CD4-positive, alpha-beta T cell treated with Interleukin-4 for 1 hour (primary cell): ENCODE measurements around the gene INSC.
"Not testable (repeated sequence)": the region's sequence is repeated elsewhere in the genome, so short reads cannot be mapped to it uniquely, and the experiment has no call there.

Source experiments
- DNase-seq, 2 donors: peaks; one replicate each; pipeline ENCODE4 v3.0.0-alpha.2; 2020 to 2022

Gene INSC

DNA sequence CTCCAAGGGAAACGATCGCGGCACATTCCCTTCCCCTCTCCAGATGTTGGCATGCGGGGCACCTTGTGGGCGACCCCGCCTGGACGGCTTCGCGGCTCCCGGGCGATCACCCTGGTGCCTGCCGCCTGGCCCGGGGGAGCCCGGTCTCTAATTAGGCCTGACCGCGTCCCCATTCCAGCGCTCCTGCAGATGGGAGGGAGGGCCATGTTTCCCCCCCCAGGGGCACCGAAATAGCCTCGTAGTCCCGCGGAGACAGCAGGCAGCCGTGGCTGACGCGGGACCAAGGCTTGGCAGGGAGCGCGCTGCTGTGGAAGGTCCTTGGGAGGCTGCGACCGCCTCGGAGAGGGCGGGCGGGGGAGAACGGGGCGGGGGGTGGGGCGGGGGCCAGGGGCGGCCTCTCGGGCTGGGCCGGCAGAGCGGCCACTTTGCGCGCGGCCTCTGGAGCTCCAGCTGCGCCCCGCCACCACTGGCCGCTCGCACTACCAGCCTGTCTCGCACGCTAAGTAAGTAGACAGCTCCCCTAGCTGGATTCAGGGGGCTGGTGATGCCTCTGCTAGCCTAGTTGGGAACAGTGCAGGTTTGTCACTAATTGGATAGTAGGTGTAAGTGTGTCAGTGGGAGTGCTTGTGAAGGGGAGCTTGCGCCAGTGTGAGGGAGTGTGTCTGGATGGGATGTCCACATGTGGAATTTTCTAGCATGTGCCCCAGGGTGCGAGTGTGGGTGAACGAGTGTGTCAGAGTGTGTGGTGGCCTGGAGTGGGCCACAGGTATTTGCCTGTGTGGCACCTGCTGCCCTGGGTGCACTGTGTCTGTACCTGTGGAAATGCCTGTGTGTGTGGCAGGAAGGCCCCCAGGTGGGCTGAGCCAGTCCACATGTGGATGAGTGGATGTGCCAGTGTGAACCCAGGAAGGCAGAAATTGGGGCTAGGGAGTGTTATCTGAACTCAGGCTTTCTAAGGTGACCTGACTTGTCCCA is at the start of gene INSC:
Gene INSC (plus strand): TSS at position 423 of the 975 bp plus-strand sequence. CDS start 34,252 bp downstream, outside the sequence.
- no peak for DNase-seq

DNA sequence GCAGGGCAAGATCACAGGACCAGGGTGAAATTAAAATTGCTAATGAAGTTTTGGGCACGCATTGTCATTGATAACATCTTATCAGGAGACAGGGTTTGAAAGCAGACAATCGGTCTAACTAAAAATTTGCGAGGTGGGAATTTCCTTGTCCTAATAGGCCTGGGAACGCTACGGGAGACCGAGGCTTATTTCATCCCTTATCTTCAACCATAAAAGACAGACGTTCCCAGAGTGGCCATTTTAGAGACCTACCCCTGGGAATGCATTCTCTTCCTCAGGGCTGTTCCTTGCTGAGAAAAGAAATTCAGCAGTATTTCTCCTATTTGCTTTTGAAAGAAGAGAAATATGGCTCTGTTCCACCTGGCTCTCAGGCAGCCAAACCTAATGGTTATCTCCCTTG is 45.0 kb upstream of the INSC start:
- DNase-seq: not testable (repeated sequence)

GRCh38 chr11:15071556-15072255 is 43.0 kb upstream of the INSC start:
- no peak for DNase-seq

DNA sequence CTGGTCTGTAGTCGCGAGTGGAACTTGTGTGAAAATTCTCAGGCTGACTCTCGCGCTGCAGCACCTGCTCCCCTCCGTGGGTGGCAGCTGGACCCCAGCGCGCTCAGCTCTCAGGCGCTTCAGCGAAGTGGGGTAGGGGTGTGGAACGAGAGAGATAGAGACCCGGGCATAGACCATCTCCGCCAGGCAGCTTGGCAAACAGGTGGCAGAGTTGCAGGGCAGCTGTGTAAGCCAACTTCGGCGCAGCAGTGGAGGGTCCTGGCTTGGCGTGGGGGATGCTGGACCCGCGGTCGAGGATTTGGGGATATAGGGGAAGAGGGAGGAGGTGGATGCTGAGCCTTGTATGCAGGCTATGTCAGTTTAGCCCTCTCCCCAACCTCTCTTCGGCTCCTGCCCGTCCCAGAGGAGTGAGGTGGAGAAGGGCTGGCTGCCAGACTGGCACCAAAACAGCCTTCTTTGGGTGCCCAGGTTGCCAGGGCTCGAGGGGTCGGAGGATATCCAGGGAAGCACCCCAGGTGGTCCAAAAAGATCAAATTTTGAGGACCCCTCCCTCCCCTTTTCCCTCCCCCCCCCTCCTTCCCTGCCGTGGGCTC is 42.1 kb upstream of the INSC start:
- no peak for DNase-seq

DNA sequence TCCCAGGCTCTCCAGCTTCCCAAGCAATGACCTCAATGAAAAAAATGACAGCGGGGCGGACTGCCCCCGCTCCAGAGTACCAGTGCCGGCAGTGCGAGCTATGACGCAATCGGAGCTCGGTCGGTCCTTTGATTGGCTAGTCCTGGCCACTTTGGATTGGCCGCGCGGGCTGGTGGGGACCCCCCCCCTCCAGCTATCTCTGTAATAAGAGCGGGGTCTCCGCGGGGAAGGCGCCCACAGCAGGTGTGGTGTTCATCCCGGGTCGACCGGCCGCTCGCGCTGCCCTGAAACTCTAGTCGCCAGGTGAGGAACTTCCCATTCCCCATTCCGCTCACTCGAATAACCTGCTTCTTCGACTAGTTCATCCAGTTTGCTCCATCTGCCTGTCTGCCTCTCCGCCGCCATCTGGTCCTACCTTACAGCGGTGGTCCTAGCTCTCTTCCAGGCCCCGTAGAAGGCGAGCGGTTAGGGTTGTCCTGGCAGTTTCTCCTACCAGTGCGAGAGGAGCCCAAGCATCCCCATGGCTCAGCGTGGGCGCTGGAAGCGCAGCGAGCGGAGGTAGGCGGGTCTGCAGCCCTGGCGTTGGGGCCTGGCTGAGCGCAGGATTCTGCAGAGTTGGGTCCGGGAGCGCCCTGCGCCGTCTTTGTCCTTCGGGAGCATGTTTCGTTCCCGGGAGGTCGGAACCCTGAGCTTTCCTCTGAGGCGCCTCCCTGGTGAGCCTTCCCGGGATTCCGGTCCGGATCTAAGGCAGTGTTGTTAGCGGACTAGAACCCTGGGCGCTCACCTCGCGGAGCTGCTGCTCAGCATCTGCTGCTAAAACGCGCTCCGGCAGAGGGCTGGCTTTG is 41.1 kb upstream of the INSC start, which contains the start of gene CALCB:
Gene CALCB (plus strand): TSS at position 233 of the 845 bp plus-strand sequence. CDS start 1,126 bp downstream, outside the sequence.
- no peak for DNase-seq

- DNase-seq: peak; percentile 70 to 77
Observed at GRCh38 chr11:15074206-15075161, 40.2 kb upstream of the INSC start.

GRCh38 chr11:15075162-15075526 is 39.6 kb upstream of the INSC start:
- no peak for DNase-seq

- no peak for DNase-seq
Observed at GRCh38 chr11:15091175-15091574, 23.5 kb upstream of the INSC start.

- no peak for DNase-seq
Observed at GRCh38 chr11:15091625-15092024, 23.1 kb upstream of the INSC start.

DNA sequence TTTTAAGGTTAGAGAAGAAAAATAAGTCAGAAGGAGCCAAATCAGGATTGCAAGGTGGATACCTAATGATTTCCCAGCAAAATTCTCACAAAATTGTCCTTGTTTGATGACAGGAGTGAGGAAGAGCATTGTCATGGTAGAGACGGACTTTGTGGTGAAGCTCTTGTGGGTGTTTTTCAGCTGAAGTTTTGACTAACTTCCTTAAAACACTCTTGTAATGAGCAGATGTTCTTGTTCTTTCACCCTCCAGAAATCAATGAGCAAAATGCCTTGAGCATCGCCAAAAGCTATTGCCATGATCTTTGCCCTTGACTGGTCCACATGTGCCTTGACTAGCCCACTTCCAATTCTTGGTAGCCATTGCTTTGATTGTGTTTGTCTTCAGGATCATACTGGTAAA is 21.3 kb upstream of the INSC start:
- DNase-seq: no peak

DNA sequence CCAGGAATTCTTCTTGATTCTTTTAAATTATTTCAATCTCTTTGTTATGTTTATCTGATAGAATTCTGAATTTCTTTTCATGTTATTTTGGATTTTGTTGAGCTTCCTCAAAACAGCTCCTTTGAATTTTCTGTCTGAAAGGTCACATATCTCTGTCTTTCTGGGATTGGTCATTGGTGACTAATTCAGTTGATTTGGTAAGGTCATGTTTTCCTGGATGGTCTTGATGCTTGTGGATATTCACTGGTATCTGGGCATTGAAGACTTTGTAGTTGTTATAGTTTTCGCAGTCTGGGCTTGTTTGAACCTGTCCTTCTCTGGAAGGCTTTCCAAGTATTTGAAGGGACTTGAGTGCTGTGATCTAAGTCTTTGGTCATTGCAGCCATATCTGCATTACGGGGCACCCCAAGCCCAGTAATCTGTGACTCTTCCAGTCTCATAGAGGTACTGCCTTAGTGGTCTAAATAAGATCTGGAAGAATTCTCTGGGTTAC is 18.9 kb upstream of the INSC start:
- DNase-seq: no peak

- no peak for DNase-seq
Observed at GRCh38 chr11:15097411-15097810, 17.3 kb upstream of the INSC start.

DNA sequence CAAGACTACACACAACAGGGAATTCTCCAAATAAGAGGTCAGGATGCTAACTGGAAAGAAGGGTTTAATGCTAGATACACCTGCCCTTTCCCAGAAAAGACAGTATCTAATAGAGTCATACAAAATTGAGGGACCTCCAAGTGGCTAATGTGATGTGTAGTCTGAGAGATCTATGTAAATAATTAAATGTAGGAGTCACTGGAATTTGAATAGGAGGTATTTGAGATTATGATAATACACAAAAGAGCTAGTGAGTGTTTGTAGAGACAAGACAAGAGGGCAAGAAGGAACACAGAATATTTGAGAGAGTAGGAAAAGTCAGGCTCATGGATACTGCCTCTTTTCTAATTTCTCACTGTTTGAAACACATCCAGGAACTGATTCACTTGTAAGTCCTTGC is 15.5 kb upstream of the INSC start:
- DNase-seq: no peak

DNA sequence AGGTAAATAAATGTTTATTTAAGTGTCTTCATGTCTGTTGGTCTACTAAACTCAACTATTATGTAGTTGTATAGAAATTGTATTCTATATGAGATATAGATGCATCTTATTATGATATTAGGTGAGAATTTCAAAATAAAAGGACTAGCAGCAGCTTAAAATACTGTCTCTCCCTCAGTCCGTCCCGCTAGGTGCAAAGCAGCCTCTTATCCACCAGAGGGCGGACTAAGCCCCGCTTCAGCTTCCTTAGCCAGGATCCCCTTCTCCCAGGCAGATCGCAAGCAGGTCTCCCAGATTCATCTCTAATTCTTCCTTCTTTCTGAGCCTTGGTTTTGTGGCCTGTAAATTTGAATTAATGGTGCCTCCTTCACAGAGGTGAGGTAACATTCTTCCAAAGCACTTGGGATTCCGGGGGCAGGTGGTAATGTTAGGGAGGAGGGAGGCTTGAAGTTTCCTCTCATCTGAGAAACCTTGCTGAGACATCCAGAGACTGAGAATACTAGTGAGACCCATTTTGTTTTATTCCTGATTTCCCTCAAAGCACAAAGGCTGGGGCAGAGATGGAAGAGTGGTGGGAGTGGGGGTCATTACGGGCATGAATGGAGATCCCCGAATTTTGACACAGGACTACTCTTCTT is 13.5 kb upstream of the INSC start:
- DNase-seq: peak; percentile 33 to 50

- DNase-seq: no peak
Observed at GRCh38 chr11:15104166-15104565, 10.6 kb upstream of the INSC start.

GRCh38 chr11:15106201-15106965 is 8.3 kb upstream of the INSC start:
- DNase-seq: no peak

- DNase-seq: no peak
Observed at GRCh38 chr11:15107730-15108515, 6.8 kb upstream of the INSC start.

GRCh38 chr11:15108592-15109130 is 6.1 kb upstream of the INSC start:
- DNase-seq: no peak

DNA sequence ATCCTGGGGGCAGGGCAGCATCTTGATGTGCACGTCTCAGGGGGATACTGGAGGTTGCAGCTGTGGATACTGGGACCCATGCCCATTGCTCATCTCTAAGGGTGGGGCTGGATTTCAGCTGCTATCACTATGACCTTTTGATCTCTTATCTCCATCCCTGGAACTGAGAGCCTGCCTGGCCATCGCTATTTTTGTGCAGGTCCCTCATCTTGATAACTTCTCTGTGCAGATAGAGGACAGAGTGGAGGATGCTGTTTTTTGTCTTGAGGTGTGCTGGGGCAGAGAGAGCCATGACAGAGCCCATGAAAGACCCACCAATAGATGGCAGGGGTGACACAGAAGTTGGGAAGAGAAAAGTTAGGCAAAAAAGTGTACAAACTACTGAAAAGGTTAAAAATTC is 5.1 kb upstream of the INSC start:
- no peak for DNase-seq
